ENCODE data around the gene ADCY6.
"Not testable (repeated sequence)": the region's sequence is repeated elsewhere in the genome, so short reads cannot be mapped to it uniquely, and the experiment has no call there.

Gene ADCY6

DNA sequence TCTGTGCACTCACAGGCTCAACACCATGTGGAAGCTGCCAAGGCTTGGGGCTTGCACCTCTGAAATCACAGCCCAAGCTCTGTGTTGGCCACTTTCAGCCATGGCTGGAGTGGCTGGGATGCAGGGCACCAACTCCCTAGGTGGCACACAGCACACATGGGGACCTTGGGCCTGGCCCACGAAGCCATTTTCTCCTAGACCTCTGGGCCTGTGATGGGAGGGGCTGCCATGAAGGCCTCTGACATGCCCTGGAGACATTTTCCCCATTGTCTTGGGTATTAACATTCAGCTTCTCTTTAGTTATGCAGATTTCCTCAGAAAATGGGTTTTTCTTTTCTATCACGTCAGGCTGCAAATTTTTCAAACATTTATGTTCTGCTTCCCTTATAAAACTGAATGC, 68.7 kb downstream of the ADCY6 start:
- H3K9ac ChIP-seq (ENCODE audit: low read length); H3K18ac ChIP-seq (ENCODE audit: low read depth in 1 of 2, low read length in 2 of 2); H2BK12ac ChIP-seq (ENCODE audit: low read length in 2 of 2); H2BK5ac ChIP-seq (ENCODE audit: low read depth, low read length, poor library complexity, severe bottlenecking); H3K27me3 ChIP-seq (ENCODE audit: control insufficient read depth in 1 of 2, insufficient read depth in 1 of 2, low read length in 2 of 2); H4K8ac ChIP-seq (ENCODE audit: low read length); H3K4me1 ChIP-seq (ENCODE audit: control insufficient read depth, insufficient read depth, low read depth, low read length); H2BK120ac ChIP-seq (ENCODE audit: low read depth, low read length); H3K36me3 ChIP-seq (ENCODE audit: control insufficient read depth in 1 of 2, insufficient read depth in 2 of 2, low read depth in 1 of 2, low read length in 2 of 2); H2AFZ ChIP-seq (ENCODE audit: low read depth, low read length); DNase-seq; H3K23ac ChIP-seq (ENCODE audit: low read length in 2 of 2); H3K79me1 ChIP-seq (replicated peaks; ENCODE audit: low read length, poor library complexity, severe bottlenecking); H2AK5ac ChIP-seq (ENCODE audit: low read length, severe bottlenecking); H4K91ac ChIP-seq (ENCODE audit: low read length); H2BK15ac ChIP-seq (ENCODE audit: low read depth, poor library complexity, severe bottlenecking); H3K4me2 ChIP-seq (ENCODE audit: low read length, poor library complexity, severe bottlenecking); H3K4me3 ChIP-seq (ENCODE audit: insufficient read depth in 1 of 2, low read depth in 1 of 2, low read length in 2 of 2); H3K4ac ChIP-seq (ENCODE audit: low read depth in 1 of 2, low read length in 2 of 2); H3K14ac ChIP-seq (ENCODE audit: low read length in 2 of 2); H3K27ac ChIP-seq (ENCODE audit: low read length, poor library complexity, severe bottlenecking): not testable (repeated sequence)
- peaks cover 12% of the 10 kb centered on the region for H3K9me3 ChIP-seq (ENCODE audit: control insufficient read depth, low read length)
- WGBS = 35% methylated on average over 2 of the region's 2 CpGs

GRCh38 chr12:48719002-48719401, 69.9 kb downstream of the ADCY6 start:
- not testable (repeated sequence) for H2AK5ac ChIP-seq (ENCODE audit: low read length, severe bottlenecking); H3K9ac ChIP-seq (ENCODE audit: low read length); H3K79me1 ChIP-seq (replicated peaks; ENCODE audit: low read length, poor library complexity, severe bottlenecking); H3K14ac ChIP-seq (ENCODE audit: low read length in 2 of 2); H4K8ac ChIP-seq (ENCODE audit: low read length); H4K91ac ChIP-seq (ENCODE audit: low read length); H2BK120ac ChIP-seq (ENCODE audit: low read depth, low read length); H2BK5ac ChIP-seq (ENCODE audit: low read depth, low read length, poor library complexity, severe bottlenecking); H3K4me3 ChIP-seq (ENCODE audit: insufficient read depth in 1 of 2, low read depth in 1 of 2, low read length in 2 of 2); DNase-seq; H3K4ac ChIP-seq (ENCODE audit: low read depth in 1 of 2, low read length in 2 of 2); H3K27ac ChIP-seq (ENCODE audit: low read length, poor library complexity, severe bottlenecking); H3K4me2 ChIP-seq (ENCODE audit: low read length, poor library complexity, severe bottlenecking); H2BK12ac ChIP-seq (ENCODE audit: low read length in 2 of 2); H3K27me3 ChIP-seq (ENCODE audit: control insufficient read depth in 1 of 2, insufficient read depth in 1 of 2, low read length in 2 of 2); H2BK15ac ChIP-seq (ENCODE audit: low read depth, poor library complexity, severe bottlenecking); H3K4me1 ChIP-seq (ENCODE audit: control insufficient read depth, insufficient read depth, low read depth, low read length); H2AFZ ChIP-seq (ENCODE audit: low read depth, low read length); H3K18ac ChIP-seq (ENCODE audit: low read depth in 1 of 2, low read length in 2 of 2); H3K23ac ChIP-seq (ENCODE audit: low read length in 2 of 2)
- Histone ChIP-seq H3K36me3 (ENCODE audit: control insufficient read depth in 1 of 2, insufficient read depth in 2 of 2, low read depth in 1 of 2, low read length in 2 of 2) (peaks cover 0 to 12% of the 10 kb centered on the region in 2 experiments), H3K9me3 (ENCODE audit: control insufficient read depth, low read length) (peaks cover 12% of the 10 kb centered on the region)
- WGBS = 83% methylated on average over 3 of the region's 4 CpGs

GRCh38 chr12:48717252-48717695, 71.6 kb downstream of the ADCY6 start:
- Histone ChIP-seq H2AK5ac (ENCODE audit: low read length, severe bottlenecking) (no peak overlapping the region), H3K14ac (ENCODE audit: low read length in 2 of 2) (no peak overlapping the region), H3K27me3 (ENCODE audit: control insufficient read depth in 1 of 2, insufficient read depth in 1 of 2, low read length in 2 of 2) (no peaks in the 10 kb centered on the region), H3K23ac (ENCODE audit: low read length in 2 of 2) (no peak overlapping the region), H4K91ac (ENCODE audit: low read length) (no peak overlapping the region), H3K18ac (ENCODE audit: low read depth in 1 of 2, low read length in 2 of 2) (peak overlapping the region; percentile 37 to 57), H3K36me3 (ENCODE audit: control insufficient read depth in 1 of 2, insufficient read depth in 2 of 2, low read depth in 1 of 2, low read length in 2 of 2) (peaks cover under 1 to 26% of the 10 kb centered on the region in 2 experiments), H3K4me2 (ENCODE audit: low read length, poor library complexity, severe bottlenecking) (peak overlapping the region; percentile 74), H3K9ac (ENCODE audit: low read length) (peak overlapping the region; percentile 99), H2BK15ac (ENCODE audit: low read depth, poor library complexity, severe bottlenecking) (no peak overlapping the region), H2BK120ac (ENCODE audit: low read depth, low read length) (no peak overlapping the region), H3K4ac (ENCODE audit: low read depth in 1 of 2, low read length in 2 of 2) (peak overlapping the region in 1 of 2 experiments; percentile 49), H3K27ac (ENCODE audit: low read length, poor library complexity, severe bottlenecking) (peak overlapping the region; percentile 87), H4K8ac (ENCODE audit: low read length) (no peak overlapping the region), H3K4me3 (ENCODE audit: insufficient read depth in 1 of 2, low read depth in 1 of 2, low read length in 2 of 2) (peak overlapping the region; percentile 66 to 98), H2AFZ (ENCODE audit: low read depth, low read length) (peak overlapping the region; percentile 27), H2BK12ac (ENCODE audit: low read length in 2 of 2) (no peak overlapping the region), H3K4me1 (ENCODE audit: control insufficient read depth, insufficient read depth, low read depth, low read length) (peaks cover 9% of the 10 kb centered on the region), H3K9me3 (ENCODE audit: control insufficient read depth, low read length) (peaks cover 12% of the 10 kb centered on the region), H3K79me1 (replicated peaks; ENCODE audit: low read length, poor library complexity, severe bottlenecking) (no peaks in the 10 kb centered on the region), H2BK5ac (ENCODE audit: low read depth, low read length, poor library complexity, severe bottlenecking) (no peak overlapping the region)
- DNase-seq = peak; percentile 27
- WGBS = 16% methylated on average over 18 of the region's 21 CpGs

DNA sequence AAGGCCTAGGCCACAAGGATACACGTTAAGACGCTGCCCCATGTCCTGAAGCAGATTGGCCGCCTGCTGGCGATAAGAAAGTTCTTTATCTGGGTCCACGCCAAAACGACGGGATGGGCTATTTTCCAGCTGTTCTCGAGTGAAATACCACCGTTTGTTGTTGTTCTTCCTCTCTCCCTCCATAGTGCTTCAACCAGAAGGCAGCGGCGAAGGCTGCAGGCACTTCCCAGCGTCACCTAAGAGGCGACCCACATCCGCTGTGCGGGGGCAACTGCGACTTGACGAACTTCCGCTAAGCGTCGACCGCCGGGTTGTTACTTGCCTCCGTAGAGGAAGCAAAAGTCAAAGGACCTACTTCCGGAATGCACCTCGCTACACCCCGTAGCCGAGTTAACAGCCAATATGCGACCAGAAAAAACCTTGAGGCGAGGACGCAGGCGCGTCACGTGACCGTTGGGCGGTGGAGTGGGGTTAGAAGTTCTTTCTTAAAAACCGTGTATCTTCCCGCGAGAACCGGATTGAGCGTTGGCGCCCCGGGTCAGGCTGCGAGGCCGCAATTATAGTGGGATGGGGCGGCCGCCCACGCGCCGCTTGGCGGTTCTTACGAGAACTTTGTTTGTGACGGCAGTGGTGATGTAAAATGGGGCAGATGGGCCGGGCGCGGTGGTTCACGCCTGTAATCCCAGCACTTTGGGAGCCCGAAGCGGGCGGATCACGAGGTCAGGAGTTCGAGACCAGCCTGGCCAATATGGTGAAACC, 72.2 kb downstream of the ADCY6 start, which contains the start of gene CCNT1:
Gene CCNT1, minus strand, starts transcription at position 215 of the 759 bp plus-strand sequence. Its CDS starts 32 bp downstream, at position 183.
- Histone ChIP-seq H3K9me3 (ENCODE audit: control insufficient read depth, low read length) (peaks cover 12% of the 10 kb centered on the region), H3K27ac (ENCODE audit: low read length, poor library complexity, severe bottlenecking) (peak within 1 kb of the TSS; percentile 92), H2BK12ac (ENCODE audit: low read length in 2 of 2) (peak within 1 kb of the TSS; percentile 24 to 77), H2AK5ac (ENCODE audit: low read length, severe bottlenecking) (peak within 1 kb of the TSS; percentile 49), H3K14ac (ENCODE audit: low read length in 2 of 2) (peak within 1 kb of the TSS in 1 of 2 experiments; percentile 42), H3K4ac (ENCODE audit: low read depth in 1 of 2, low read length in 2 of 2) (peak within 1 kb of the TSS; percentile 88 to 94), H3K9ac (ENCODE audit: low read length) (peak within 1 kb of the TSS; percentile 99), H4K8ac (ENCODE audit: low read length) (peak within 1 kb of the TSS; percentile 95), H2BK5ac (ENCODE audit: low read depth, low read length, poor library complexity, severe bottlenecking) (peak within 1 kb of the TSS; percentile 67), H2BK120ac (ENCODE audit: low read depth, low read length) (no peak within 1 kb of the TSS), H3K4me1 (ENCODE audit: control insufficient read depth, insufficient read depth, low read depth, low read length) (peaks cover 9% of the 10 kb centered on the region), H2AFZ (ENCODE audit: low read depth, low read length) (peak within 1 kb of the TSS; percentile 91), H4K91ac (ENCODE audit: low read length) (peak within 1 kb of the TSS; percentile 73), H3K4me3 (ENCODE audit: insufficient read depth in 1 of 2, low read depth in 1 of 2, low read length in 2 of 2) (peak within 1 kb of the TSS; percentile 71 to 98), H3K23ac (ENCODE audit: low read length in 2 of 2) (peak within 1 kb of the TSS in 1 of 2 experiments; percentile 87), H3K27me3 (ENCODE audit: control insufficient read depth in 1 of 2, insufficient read depth in 1 of 2, low read length in 2 of 2) (no peaks in the 10 kb centered on the region), H3K36me3 (ENCODE audit: control insufficient read depth in 1 of 2, insufficient read depth in 2 of 2, low read depth in 1 of 2, low read length in 2 of 2) (peaks cover 5 to 31% of the 10 kb centered on the region in 2 experiments), H3K79me1 (replicated peaks; ENCODE audit: low read length, poor library complexity, severe bottlenecking) (no peaks in the 10 kb centered on the region), H3K18ac (ENCODE audit: low read depth in 1 of 2, low read length in 2 of 2) (peak within 1 kb of the TSS; percentile 80 to 94), H2BK15ac (ENCODE audit: low read depth, poor library complexity, severe bottlenecking) (no peak within 1 kb of the TSS), H3K4me2 (ENCODE audit: low read length, poor library complexity, severe bottlenecking) (peak within 1 kb of the TSS; percentile 81)
- WGBS = under 1% methylated on average over 61 of the region's 61 CpGs
- DNase-seq = peak; percentile 100

All from mesenchymal stem cell (in vitro differentiated cells and primary cell).